ENCODE measurements around the gene CRNKL1.

- TF ChIP-seq CTCF (IDR thresholded peaks at IDR 0.05): no peak
- TF ChIP-seq GABPA (IDR thresholded peaks at IDR 0.05; ENCODE audit: low read depth): no peak
- TF ChIP-seq RCOR1 (IDR thresholded peaks at IDR 0.05; ENCODE audit: low read length): no peak
- no peak for TF ChIP-seq EZH2phosphoT487 (IDR thresholded peaks at IDR 0.05; ENCODE audit: borderline replicate concordance, low read depth)
- no peak for TF ChIP-seq MAX (IDR thresholded peaks at IDR 0.05; ENCODE audit: low read depth)
These were observed 11.9 kb upstream of the CRNKL1 start for GRCh38 chr20:20063941-20064702.

Measured in SK-N-SH (cell line).